ENCODE measurements around the gene GMCL2.
"Not testable (repeated sequence)": the region's sequence is repeated elsewhere in the genome, so short reads cannot be mapped to it uniquely, and the experiment has no call there.

The GMCL2 gene, protein sequence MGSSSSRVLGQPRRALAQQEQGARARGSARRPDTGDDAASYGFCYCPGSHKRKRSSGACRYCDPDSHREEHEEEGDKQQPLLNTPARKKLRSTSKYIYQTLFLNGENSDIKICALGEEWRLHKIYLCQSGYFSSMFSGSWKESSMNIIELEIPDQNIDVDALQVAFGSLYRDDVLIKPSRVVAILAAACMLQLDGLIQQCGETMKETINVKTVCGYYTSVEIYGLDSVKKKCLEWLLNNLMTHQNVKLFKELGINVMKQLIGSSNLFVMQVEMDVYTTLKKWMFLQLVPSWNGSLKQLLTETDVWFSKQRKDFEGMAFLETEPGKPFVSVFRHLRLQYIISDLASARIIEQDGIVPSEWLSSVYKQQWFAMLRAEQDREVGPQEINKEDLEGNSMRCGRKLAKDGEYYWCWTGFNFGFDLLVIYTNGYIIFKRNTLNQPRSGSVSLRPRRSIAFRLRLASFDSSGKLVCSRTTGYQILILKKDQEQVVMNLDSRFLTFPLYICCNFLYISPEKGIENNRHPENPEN

DNA sequence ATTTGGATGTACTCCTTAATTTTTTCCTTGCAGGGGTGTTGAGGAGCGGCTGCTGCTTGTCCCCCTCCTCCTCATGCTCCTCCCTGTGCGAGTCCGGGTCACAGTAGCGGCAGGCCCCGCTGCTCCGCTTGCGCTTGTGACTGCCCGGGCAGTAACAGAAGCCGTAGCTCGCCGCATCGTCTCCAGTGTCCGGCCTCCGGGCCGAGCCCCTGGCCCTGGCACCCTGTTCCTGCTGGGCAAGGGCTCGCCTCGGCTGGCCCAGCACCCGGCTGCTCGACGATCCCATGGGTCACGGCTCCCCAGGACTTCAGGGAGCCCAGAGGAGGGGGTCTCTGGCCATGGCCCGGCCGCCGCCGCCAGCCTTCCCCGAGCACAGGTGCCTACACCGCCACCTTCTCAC lies at the start of gene GMCL2:
TSS of gene GMCL2 (minus strand) at position 358 of the 400 bp plus-strand sequence. CDS start at position 286, 72 bp downstream.
- H3K36me3 Mint-ChIP-seq (ENCODE audit: low read depth): no peaks in the 10 kb centered on the region
- no peak within 1 kb of the TSS for H3K27ac Mint-ChIP-seq
- H3K27me3 Mint-ChIP-seq: no peaks in the 10 kb centered on the region
- H3K4me3 Mint-ChIP-seq: no peak within 1 kb of the TSS
- H3K4me1 Mint-ChIP-seq (ENCODE audit: low read depth): peaks cover 6% of the 10 kb centered on the region
- H3K9me3 Mint-ChIP-seq: no peaks in the 10 kb centered on the region

DNA sequence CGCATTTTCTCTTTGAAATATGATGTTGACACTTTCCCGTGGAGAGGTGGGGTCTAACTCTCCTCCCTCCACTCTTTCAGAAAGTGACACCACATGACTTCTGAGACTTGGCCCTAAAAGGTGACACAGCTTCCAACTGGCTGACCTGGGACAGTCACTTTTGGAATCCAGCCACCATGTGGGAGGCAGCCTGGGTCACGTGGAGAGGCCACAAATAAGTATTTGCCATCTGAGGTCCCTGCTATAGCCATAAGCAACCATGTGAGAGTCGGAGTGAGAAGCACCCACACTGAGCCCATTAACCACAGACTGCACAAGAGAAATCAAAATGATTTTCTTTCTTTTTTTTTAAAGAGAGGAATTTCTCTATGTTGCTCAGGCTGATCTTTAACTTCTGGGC lies 49.5 kb upstream of the GMCL2 start:
- no peaks in the 10 kb centered on the region for H3K27me3 Mint-ChIP-seq
- H3K36me3 Mint-ChIP-seq (ENCODE audit: low read depth): peaks cover 4% of the 10 kb centered on the region
- peaks cover 59% of the 10 kb centered on the region for H3K4me1 Mint-ChIP-seq (ENCODE audit: low read depth)
- no peak overlapping the region for H3K27ac Mint-ChIP-seq
- H3K4me3 Mint-ChIP-seq: no peak overlapping the region
- H3K9me3 Mint-ChIP-seq: no peaks in the 10 kb centered on the region

DNA sequence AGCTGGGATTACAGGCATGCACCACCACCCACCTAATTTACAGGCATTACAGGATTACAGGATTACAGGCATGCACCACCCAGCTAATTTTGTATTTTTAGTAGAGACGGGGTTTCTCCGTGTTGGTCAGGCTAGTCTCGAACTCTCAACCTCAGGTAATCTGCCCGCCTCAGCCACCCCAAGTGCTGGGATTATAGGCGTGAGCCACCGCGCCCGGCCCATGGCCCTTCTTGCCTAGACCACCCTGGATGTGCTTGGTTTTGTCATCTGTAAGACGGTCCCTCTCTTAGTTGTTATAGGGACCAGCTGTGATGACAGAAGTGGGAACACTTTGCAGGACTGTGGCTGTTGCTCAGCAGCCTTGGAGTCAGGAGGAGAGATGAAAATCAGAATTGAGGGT lies 49.0 kb upstream of the GMCL2 start:
- H3K27me3 Mint-ChIP-seq: no peaks in the 10 kb centered on the region
- H3K4me3 Mint-ChIP-seq: no peak overlapping the region
- H3K36me3 Mint-ChIP-seq (ENCODE audit: low read depth): peaks cover 10% of the 10 kb centered on the region
- peaks cover 57% of the 10 kb centered on the region for H3K4me1 Mint-ChIP-seq (ENCODE audit: low read depth)
- H3K27ac Mint-ChIP-seq: no peak overlapping the region
- no peaks in the 10 kb centered on the region for H3K9me3 Mint-ChIP-seq

DNA sequence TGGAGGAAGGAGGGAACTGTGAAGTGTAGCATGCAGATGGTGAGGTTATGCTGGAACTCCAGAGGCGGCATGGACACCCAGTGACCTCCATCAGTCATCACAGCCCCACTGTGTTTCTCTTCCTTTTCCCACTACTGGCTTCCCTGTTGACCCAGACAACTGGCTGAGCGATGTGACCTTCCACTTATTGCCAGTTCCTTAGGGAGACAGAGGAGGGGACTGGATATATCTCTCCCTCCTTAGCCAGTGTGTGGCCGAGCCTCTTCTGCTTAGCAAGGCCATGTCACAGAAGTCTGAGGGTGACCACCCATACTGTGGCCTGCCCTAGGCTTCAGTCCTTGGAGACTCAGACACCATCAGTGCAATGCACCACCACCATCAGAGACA lies 48.4 kb upstream of the GMCL2 start:
- Mint-ChIP-seq H3K36me3 (ENCODE audit: low read depth) (peaks cover 15% of the 10 kb centered on the region), H3K27ac (no peak overlapping the region)

DNA sequence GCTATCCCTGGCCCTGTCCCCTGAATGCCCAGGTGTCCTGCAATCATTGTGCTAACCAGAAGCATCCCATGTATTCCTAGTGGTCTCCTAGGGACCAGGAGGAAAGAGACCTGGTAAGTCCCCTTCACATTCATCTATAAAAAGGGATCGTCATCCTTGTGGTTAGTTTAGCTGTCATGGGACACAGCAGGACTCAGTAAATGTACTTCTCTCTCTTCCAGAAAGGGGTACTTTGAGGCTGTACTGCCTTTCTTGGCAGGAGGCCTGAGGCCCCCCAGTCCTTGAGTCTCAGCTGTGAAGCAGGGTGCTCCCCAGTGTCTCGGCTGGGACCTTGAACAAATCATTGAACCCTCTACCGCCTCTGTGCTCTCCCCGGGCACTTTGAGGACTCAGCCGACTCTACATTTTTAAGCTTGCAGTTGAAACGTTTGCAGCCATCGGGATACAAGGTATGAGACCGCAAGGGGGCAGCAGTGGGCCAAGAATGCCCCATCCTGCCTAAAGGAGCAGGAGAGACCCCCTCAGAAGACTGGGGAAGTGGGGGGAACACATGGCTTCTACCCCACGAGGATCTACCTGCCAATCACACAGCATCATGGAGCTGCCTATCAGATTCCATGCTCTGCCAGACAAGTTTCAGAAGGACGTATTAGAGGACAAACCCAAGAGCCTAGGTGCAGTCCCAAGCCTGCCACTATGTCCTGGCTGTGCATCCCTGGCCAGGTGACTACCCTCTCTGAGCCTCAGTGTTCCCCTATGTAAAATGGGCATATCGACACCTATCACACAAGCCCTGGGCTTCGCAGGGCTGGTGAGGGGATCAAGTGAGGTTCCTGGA lies 47.8 kb upstream of the GMCL2 start:
- Mint-ChIP-seq H3K4me1 (ENCODE audit: low read depth) (peaks cover 57% of the 10 kb centered on the region), H3K36me3 (ENCODE audit: low read depth) (peaks cover 21% of the 10 kb centered on the region), H3K27me3 (no peaks in the 10 kb centered on the region), H3K4me3 (no peak overlapping the region), H3K9me3 (no peaks in the 10 kb centered on the region), H3K27ac (no peak overlapping the region)

More for the DNA sequence above, 48.4 kb upstream of the GMCL2 start:
- H3K9me3 Mint-ChIP-seq: no peaks in the 10 kb centered on the region
- H3K4me3 Mint-ChIP-seq: no peak overlapping the region
- H3K4me1 Mint-ChIP-seq (ENCODE audit: low read depth): peaks cover 57% of the 10 kb centered on the region
- no peaks in the 10 kb centered on the region for H3K27me3 Mint-ChIP-seq

DNA sequence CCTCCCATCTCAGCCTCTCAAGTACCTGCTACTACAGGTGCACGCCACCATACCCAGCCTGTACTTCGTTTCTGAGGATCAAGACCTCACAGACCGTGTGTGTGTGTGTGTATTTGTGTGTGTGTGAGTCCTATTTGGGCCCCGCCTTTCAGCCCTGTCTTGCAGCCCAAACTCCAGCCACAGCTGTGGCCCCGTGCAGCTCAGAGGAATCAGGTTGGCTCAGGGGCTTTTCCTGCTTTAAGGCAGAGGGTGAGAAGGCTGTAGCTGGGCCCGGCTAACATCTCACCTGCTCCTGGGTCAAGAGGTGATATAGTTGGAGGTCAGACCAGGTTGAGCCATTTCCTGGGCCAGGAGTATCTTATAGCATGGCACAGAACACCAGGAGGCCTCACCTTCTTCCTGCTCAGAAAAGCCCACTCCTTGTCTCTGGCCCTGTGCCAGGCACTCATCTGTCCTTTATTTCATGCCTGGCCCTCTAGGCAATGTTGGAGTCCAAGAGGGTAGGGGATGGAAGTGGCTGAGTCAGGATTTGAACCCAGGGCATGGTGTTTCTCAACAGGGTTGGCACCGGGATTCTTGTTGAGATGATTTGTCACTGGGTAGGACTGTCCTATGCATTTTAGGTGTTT lies 47.1 kb upstream of the GMCL2 start:
- Mint-ChIP-seq H3K27me3 (no peaks in the 10 kb centered on the region), H3K36me3 (ENCODE audit: low read depth) (peaks cover 27% of the 10 kb centered on the region), H3K9me3 (no peaks in the 10 kb centered on the region), H3K27ac (no peak overlapping the region), H3K4me3 (no peak overlapping the region), H3K4me1 (ENCODE audit: low read depth) (peaks cover 61% of the 10 kb centered on the region)

DNA sequence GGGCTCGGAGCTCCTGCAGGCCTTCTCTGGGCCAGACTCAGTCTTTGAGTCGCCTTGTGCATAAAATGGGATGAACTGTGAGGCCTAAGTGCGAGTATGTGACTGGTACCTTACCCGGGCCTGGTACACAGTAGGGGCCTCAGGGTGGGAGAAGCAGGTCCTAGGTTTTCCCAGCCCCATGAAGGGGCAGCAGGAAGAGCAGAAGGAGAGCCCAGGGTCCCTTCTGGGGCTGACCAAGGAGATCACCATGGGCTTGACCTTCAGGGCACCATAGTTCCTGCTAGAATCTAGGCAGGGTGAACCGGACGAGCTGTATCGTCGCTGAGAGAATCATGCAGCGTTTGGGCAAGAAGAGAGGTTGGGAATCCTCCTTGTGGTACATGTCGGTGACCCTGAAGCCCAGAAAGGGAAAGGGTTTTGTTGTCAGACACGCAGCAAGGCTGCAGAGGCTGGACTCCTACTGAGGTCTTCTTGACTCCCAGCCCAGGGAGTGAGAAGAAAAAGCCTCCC lies 45.8 kb upstream of the GMCL2 start:
- Mint-ChIP-seq H3K4me1 (ENCODE audit: low read depth) (peaks cover 59% of the 10 kb centered on the region), H3K27me3 (no peaks in the 10 kb centered on the region), H3K36me3 (ENCODE audit: low read depth) (peaks cover 38% of the 10 kb centered on the region), H3K9me3 (no peaks in the 10 kb centered on the region), H3K27ac (peak overlapping the region; percentile 67), H3K4me3 (peak overlapping the region; percentile 93)

DNA sequence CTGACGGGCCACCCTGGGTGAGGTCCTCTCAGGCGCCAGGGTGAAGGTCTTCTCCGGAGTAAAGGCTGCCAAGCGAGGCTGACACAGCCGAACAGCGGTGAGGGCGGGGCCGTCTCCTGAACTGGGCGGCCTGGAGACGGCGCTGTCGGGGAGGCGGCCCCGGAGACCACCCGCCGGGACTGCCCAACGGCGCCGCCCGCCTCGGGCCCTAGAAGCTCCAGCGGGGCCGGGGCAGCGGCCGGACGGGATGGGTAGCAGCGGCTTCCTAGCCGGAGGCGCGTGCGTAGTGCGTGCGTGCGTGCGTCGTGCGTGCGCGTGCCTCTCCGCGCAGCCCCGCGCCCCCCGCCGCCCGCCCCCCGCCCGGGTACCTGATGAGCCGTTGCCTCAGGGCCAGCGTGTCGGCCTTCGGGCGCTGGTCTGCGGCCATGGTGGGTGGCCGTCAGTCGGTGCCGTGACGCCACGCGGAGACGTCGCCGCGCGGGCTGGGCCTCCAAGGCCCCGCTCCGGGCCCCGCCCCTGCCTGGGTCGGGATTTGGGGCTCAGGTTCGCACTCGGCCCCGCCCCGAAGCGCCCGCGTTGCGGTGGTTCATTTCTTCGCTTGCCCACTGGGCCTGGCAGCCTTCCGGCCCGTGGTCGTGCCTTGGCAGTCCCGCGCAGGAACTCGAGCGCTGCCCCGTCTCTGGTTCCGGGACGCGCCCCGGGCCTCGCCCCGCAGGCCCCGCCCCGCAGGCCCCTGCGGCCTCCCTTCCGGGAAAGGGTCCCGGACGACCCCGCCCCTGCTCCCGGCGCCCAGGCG lies 45.2 kb upstream of the GMCL2 start, which contains the start of gene PHYKPL:
TSS of gene PHYKPL (minus strand) at position 679 of the 796 bp plus-strand sequence. CDS start at position 427, 252 bp downstream.
- peaks cover 45% of the 10 kb centered on the region for H3K36me3 Mint-ChIP-seq (ENCODE audit: low read depth)
- H3K4me1 Mint-ChIP-seq (ENCODE audit: low read depth): peaks cover 62% of the 10 kb centered on the region
- no peaks in the 10 kb centered on the region for H3K27me3 Mint-ChIP-seq
- H3K27ac Mint-ChIP-seq: peak within 1 kb of the TSS; percentile 94
- H3K4me3 Mint-ChIP-seq: peak within 1 kb of the TSS; percentile 93
- H3K9me3 Mint-ChIP-seq: no peaks in the 10 kb centered on the region

DNA sequence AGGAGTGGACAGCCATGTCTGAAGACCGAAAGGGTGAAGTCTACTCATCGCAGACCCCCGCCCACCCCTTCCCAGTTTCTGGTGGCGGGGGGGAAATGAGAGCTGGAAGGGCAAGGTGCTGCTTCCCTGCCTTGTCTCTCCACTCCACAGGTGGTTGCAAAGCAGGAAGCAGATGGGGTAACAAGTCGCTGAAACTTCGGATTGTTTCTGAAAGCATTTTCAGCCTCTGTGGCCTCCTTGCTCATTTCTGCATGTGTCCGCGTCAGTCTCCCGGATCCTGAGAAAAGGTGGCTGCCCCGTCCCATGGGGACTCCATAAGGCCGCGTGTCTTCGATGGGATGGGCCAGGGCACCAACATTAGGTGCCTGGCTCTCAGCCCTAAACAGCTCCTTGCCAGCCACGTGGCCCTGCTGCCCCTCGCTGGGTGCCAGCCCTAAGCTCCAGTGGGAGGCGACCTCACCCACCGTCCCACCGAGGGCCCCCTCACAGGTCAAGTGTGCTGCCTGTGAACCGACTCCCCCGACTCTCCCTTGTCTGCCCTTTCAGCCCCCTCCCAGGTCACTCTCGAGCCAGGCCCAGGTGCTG lies 44.5 kb upstream of the GMCL2 start:
- Mint-ChIP-seq H3K4me3 (peak overlapping the region; percentile 93), H3K27ac (peak overlapping the region; percentile 94), H3K36me3 (ENCODE audit: low read depth) (peaks cover 52% of the 10 kb centered on the region), H3K9me3 (no peaks in the 10 kb centered on the region), H3K27me3 (no peaks in the 10 kb centered on the region), H3K4me1 (ENCODE audit: low read depth) (peaks cover 60% of the 10 kb centered on the region)

DNA sequence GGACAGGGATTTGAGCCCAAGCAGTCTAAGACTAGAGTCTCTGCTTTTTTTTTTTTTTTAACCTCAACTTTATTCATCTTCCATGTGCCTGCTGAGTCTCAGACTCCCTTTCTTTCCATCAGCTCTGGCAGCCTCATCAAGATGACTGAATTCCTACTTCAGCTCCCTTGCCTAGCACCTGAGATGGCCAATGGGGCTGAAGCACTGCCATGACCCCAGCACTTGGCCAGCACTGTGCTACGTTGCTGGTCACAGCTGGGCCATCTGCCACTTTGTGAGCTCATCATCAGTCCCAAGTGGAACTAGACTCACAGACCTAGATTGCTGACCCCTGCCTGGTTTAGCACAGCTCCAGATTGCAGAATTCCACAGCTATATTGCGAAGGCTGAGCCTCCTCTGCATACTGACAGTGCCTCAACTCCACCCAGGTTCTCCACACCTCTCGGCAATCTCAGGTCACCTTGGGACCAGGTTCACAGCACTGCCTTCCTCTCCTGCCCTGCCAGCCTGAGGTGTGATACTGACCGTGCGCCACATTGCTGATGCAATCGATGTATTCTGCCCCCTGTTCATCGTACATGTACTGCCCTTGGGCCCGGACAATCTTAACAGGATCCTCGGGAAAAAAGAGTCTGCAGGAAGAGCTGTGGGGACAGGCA lies 43.8 kb upstream of the GMCL2 start:
- H3K9me3 Mint-ChIP-seq: no peaks in the 10 kb centered on the region
- H3K27me3 Mint-ChIP-seq: no peaks in the 10 kb centered on the region
- peaks cover 55% of the 10 kb centered on the region for H3K4me1 Mint-ChIP-seq (ENCODE audit: low read depth)
- peaks cover 55% of the 10 kb centered on the region for H3K36me3 Mint-ChIP-seq (ENCODE audit: low read depth)
- H3K27ac Mint-ChIP-seq: peak overlapping the region; percentile 94
- H3K4me3 Mint-ChIP-seq: peak overlapping the region; percentile 93

DNA sequence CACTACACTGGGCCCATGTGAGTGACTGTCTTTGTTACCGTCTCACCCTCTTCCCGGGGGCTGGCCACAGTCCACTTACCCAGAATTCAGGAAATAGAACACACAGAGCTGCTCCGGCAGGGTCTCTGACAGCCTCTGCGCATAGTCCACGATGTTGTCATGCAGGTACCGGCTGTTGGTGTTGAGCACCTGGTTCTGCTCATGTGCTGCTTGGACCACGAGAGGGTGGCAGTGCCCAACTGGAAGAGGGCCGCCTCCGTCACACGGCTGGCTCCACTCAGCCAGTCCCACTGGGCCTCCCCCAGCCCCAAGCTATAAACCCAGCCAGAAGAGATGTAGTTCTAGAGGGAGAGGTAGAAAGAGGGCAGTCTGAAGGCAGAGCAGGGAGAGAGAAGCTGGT lies 42.7 kb upstream of the GMCL2 start:
- Mint-ChIP-seq H3K4me3 (peak overlapping the region; percentile 93), H3K27ac (no peak overlapping the region), H3K9me3 (no peaks in the 10 kb centered on the region), H3K36me3 (ENCODE audit: low read depth) (peaks cover 64% of the 10 kb centered on the region), H3K4me1 (ENCODE audit: low read depth) (peaks cover 49% of the 10 kb centered on the region), H3K27me3 (no peaks in the 10 kb centered on the region)

DNA sequence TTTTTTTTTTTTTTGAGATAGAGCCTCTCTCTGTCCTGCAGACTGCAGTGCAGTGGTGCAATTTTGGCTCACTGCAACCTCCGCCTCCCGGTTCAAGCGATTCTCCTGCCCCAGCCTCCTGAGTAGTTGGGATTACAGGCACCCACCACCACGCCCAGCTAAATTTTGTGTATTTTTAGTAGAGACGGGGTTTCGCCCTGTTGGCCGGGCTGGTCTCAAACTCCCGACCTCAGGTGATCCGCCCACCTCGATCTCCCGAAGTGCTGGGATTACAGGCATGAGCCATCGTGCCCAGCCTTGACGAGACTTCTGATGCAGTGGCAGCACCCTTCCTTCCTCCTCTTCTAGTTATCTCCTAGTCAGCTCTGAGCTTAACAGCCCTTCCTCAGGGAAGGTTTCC lies 41.9 kb upstream of the GMCL2 start:
- Mint-ChIP-seq H3K4me3 (peak overlapping the region; percentile 93), H3K36me3 (ENCODE audit: low read depth) (peaks cover 66% of the 10 kb centered on the region), H3K27ac (peak overlapping the region; percentile 76), H3K4me1 (ENCODE audit: low read depth) (peaks cover 45% of the 10 kb centered on the region)
- not testable (repeated sequence) for H3K9me3 Mint-ChIP-seq, H3K27me3 Mint-ChIP-seq

DNA sequence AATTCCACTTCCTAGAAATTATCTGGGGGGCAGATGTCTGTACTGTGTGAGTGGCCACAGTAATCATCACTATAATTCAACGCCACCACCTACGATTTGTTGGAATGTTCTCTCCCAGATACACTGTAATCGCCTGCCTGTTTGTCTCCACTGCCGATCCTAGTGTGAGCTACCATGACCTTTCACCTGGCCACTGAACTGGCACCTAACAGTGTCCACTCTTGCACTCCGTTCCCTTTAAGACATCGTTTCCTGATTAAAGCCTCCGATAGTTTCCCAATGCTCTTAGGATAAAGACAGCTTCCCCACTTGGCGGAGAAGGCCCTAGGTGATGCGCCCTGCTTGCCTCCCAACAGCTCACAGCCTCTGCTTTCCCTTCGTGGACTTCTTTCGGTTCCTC lies 41.4 kb upstream of the GMCL2 start:
- H3K36me3 Mint-ChIP-seq (ENCODE audit: low read depth): peaks cover 69% of the 10 kb centered on the region
- no peaks in the 10 kb centered on the region for H3K27me3 Mint-ChIP-seq
- H3K9me3 Mint-ChIP-seq: no peaks in the 10 kb centered on the region
- H3K4me3 Mint-ChIP-seq: no peak overlapping the region
- H3K4me1 Mint-ChIP-seq (ENCODE audit: low read depth): peaks cover 45% of the 10 kb centered on the region
- H3K27ac Mint-ChIP-seq: no peak overlapping the region

All from stimulated activated naive CD8-positive, alpha-beta T cell treated with anti-CD3 and anti-CD28 coated beads, Interleukin-15, Interleukin-2, amounts not matched to agents 100 ng/mL and 50 ng/mL, for 24 hours (primary cell).